IMR-90 (cell line): ENCODE data around the gene ZNF513. TPM values are rescaled to one million over a fixed set of nuclear protein-coding genes. Genes with fewer than 3 reads are reported as not detected.

ENCODE experiments used
- ATAC-seq: fragments of 200-7000 bp; cut with Tn5 transposase; 2 replicates; pipeline ENCODE4 v1.9.1; 2020; ENCODE audit warnings: low read depth, mild to moderate bottlenecking, moderate library complexity
- BruUV-seq: library from RNA; stranded (reverse); fragments of 400-500 nt; replicated peaks from 2 replicates; lab custom pipeline; 2021; lab: Mats Ljungman, UMichigan
- CTCF ChIA-PET: fragments of 300-600 bp; formaldehyde crosslinking; extraction: SDS; loops from one replicate; lab custom pipeline; 2021; ENCODE audit warnings: antibody characterized with exemption; lab: Yijun Ruan, JAX
- POLR2A ChIA-PET: fragments of 300-600 bp; sonication (Branson Sonifier 250); formaldehyde crosslinking; loops from one replicate; lab custom pipeline; 2022; ENCODE audit warnings: antibody characterized with exemption; ENCODE audit not compliant: unreplicated experiment; lab: Charles Lee
- DNase-seq: peaks from one replicate; pipeline ENCODE4 v3.0.0; 2013
- H2AFZ ChIP-seq: replicated peaks from 2 replicates; pipeline ENCODE3; 2013; ENCODE audit warnings: low read length, mild to moderate bottlenecking; ENCODE audit not compliant: poor library complexity
- H2AK5ac ChIP-seq: 2 replicates; pipeline ENCODE4 v1.6.1; 2013; ENCODE audit warnings: low read depth, low read length, inconsistent platforms
- H2AK9ac ChIP-seq: replicated peaks from 2 replicates; pipeline ENCODE3; 2013; ENCODE audit warnings: mild to moderate bottlenecking, low read depth, low read length, moderate library complexity; ENCODE audit not compliant: poor library complexity
- H2BK120ac ChIP-seq: 2 replicates; pipeline ENCODE4 v1.6.1; 2013; ENCODE audit warnings: low read depth, low read length, inconsistent platforms
- H2BK15ac ChIP-seq: 3 replicates; pipeline ENCODE4 v1.6.1; 2013; ENCODE audit warnings: low read depth, low read length, inconsistent platforms
- H2BK20ac ChIP-seq: 2 replicates; pipeline ENCODE4 v1.6.1; 2013; ENCODE audit warnings: low read depth, mild to moderate bottlenecking, inconsistent platforms, low read length, moderate library complexity
- H2BK5ac ChIP-seq: 2 replicates; pipeline ENCODE4 v1.6.1; 2013; ENCODE audit warnings: mild to moderate bottlenecking, low read depth, low read length, inconsistent platforms; ENCODE audit not compliant: poor library complexity, severe bottlenecking
- H3K14ac ChIP-seq: replicated peaks from 2 replicates; pipeline ENCODE4 v1.6.1; 2013; ENCODE audit warnings: low read depth, low read length, inconsistent platforms
- H3K18ac ChIP-seq: 2 replicates; pipeline ENCODE4 v1.6.1; 2013; ENCODE audit warnings: low read depth, low read length, control low read depth
- H3K23ac ChIP-seq: 2 replicates; pipeline ENCODE4 v1.6.1; 2013; ENCODE audit warnings: low read depth, low read length, inconsistent platforms
- H3K27ac ChIP-seq: 2 replicates; pipeline ENCODE4 v1.5.1; 2013; ENCODE audit warnings: mild to moderate bottlenecking, control low read depth, low read length; ENCODE audit not compliant: insufficient read depth
- H3K27me3 ChIP-seq: 2 replicates; pipeline ENCODE4 v1.6.1; 2013; ENCODE audit warnings: low read length; ENCODE audit not compliant: control insufficient read depth, insufficient read depth
- H3K36me3 ChIP-seq: 2 replicates; pipeline ENCODE4 v1.6.1; 2013; ENCODE audit warnings: low read length, mixed read lengths; ENCODE audit not compliant: control insufficient read depth, insufficient read depth
- H3K4ac ChIP-seq: 2 replicates; pipeline ENCODE4 v1.6.1; 2013; ENCODE audit warnings: low read depth, low read length, inconsistent platforms
- H3K4me1 ChIP-seq: 2 replicates; pipeline ENCODE4 v1.6.1; 2013; ENCODE audit warnings: low read length, mixed read lengths; ENCODE audit not compliant: control insufficient read depth, insufficient read depth
- H3K4me2 ChIP-seq: 2 replicates; pipeline ENCODE4 v1.6.1; 2013; ENCODE audit warnings: low read depth, mild to moderate bottlenecking, control low read depth, low read length, moderate library complexity
- H3K4me3 ChIP-seq: 2 replicates; pipeline ENCODE4 v1.5.1; 2013; ENCODE audit warnings: low read depth, mild to moderate bottlenecking, control low read depth, low read length, moderate library complexity; ENCODE audit not compliant: insufficient read depth
- H3K56ac ChIP-seq: 2 replicates; pipeline ENCODE4 v1.6.1; 2013; ENCODE audit warnings: low read length, inconsistent platforms; ENCODE audit not compliant: insufficient read depth; ENCODE audit errors: extremely low read depth
- H3K79me1 ChIP-seq, 2 experiments: 2 replicates each; pipeline ENCODE4 v1.6.1; 2013; ENCODE audit warnings: low read length in 2 of 2, inconsistent platforms in 1 of 2, low read depth in 1 of 2
- H3K9ac ChIP-seq: 2 replicates; pipeline ENCODE4 v1.6.1; 2013; ENCODE audit warnings: low read depth, low read length, control low read depth
- H3K9me1 ChIP-seq: 2 replicates; pipeline ENCODE4 v1.6.1; 2013; ENCODE audit warnings: low read length, inconsistent platforms; ENCODE audit not compliant: insufficient read depth
- H3K9me3 ChIP-seq: 2 replicates; pipeline ENCODE4 v1.6.1; 2013; ENCODE audit warnings: low read length; ENCODE audit not compliant: control insufficient read depth, insufficient read depth
- H4K20me1 ChIP-seq: 2 replicates; pipeline ENCODE4 v1.6.1; 2013; ENCODE audit warnings: low read length, inconsistent platforms; ENCODE audit not compliant: insufficient read depth
- H4K5ac ChIP-seq: 2 replicates; pipeline ENCODE4 v1.6.1; 2013; ENCODE audit warnings: mild to moderate bottlenecking, low read depth, low read length, control low read depth
- H4K8ac ChIP-seq, 2 experiments: 2 replicates each; pipeline ENCODE4 v1.6.1; 2013; ENCODE audit warnings: low read depth in 2 of 2, low read length in 2 of 2, control low read depth in 1 of 2, inconsistent platforms in 1 of 2
- H4K91ac ChIP-seq: 2 replicates; pipeline ENCODE4 v1.6.1; 2013; ENCODE audit warnings: low read depth, low read length, inconsistent platforms; ENCODE audit not compliant: insufficient read depth
- BHLHE40 ChIP-seq: fragments of 150-350 bp; IDR thresholded peaks from 2 replicates; pipeline ENCODE4 v1.6.1; 2016; ENCODE audit warnings: mild to moderate bottlenecking, low read depth, low read length
- CEBPB ChIP-seq: IDR thresholded peaks from 2 replicates; pipeline ENCODE4 v1.6.1; 2012; ENCODE audit warnings: low read depth, low read length, improper control_type of control experiment
- CHD1 ChIP-seq: IDR thresholded peaks from 2 replicates; pipeline ENCODE4 v1.6.1; 2012; ENCODE audit warnings: low read depth, low read length, improper control_type of control experiment
- FOS ChIP-seq: fragments of 150-350 bp; IDR thresholded peaks from 2 replicates; pipeline ENCODE4 v1.6.1; 2016; ENCODE audit warnings: low read depth, low read length
- MAFK ChIP-seq: IDR thresholded peaks from 2 replicates; pipeline ENCODE4 v1.6.1; 2012; ENCODE audit warnings: low read depth, low read length, improper control_type of control experiment
- MAZ ChIP-seq: IDR thresholded peaks from 2 replicates; pipeline ENCODE4 v1.6.1; 2012; ENCODE audit warnings: low read depth, mild to moderate bottlenecking, low read length, improper control_type of control experiment, moderate library complexity, borderline replicate concordance
- MXI1 ChIP-seq: IDR thresholded peaks from 2 replicates; pipeline ENCODE4 v1.6.1; 2012; ENCODE audit warnings: low read depth, mild to moderate bottlenecking, low read length, moderate library complexity, borderline replicate concordance
- NFE2L2 ChIP-seq: fragments of 150-350 bp; IDR thresholded peaks from 2 replicates; pipeline ENCODE4 v1.6.1; 2016; ENCODE audit warnings: low read depth, mild to moderate bottlenecking, low read length
- POLR2A ChIP-seq: IDR thresholded peaks from 2 replicates; pipeline ENCODE4 v1.6.1; 2012; ENCODE audit warnings: mild to moderate bottlenecking, low read depth, low read length
- RAD21 ChIP-seq: IDR thresholded peaks from 2 replicates; pipeline ENCODE4 v1.6.1; 2012; ENCODE audit warnings: low read length, improper control_type of control experiment
- RCOR1 ChIP-seq: IDR thresholded peaks from 2 replicates; pipeline ENCODE4 v1.6.1; 2012; ENCODE audit warnings: mild to moderate bottlenecking, low read length, improper control_type of control experiment; ENCODE audit not compliant: insufficient replicate concordance
- RFX5 ChIP-seq: IDR thresholded peaks from 2 replicates; pipeline ENCODE4 v1.8.0; 2012; ENCODE audit warnings: low read depth, mild to moderate bottlenecking, low read length, moderate library complexity
- SMC3 ChIP-seq: fragments of 150-350 bp; IDR thresholded peaks from 2 replicates; pipeline ENCODE4 v1.6.1; 2016; ENCODE audit warnings: low read depth, mild to moderate bottlenecking, antibody characterized with exemption, low read length, moderate library complexity
- WGBS, 2 experiments: methylation state at CpG; one replicate each; pipeline versions ENCODE4 v1.1.5 to v1.1.7; 2013; ENCODE audit warnings: missing lambda C conversion rate in 2 of 2; ENCODE audit not compliant: insufficient read length in 1 of 2; ENCODE audit errors: extremely low coverage in 2 of 2; 5-methylcytosine and 5-hydroxymethylcytosine counted together
- dilution Hi-C: fragments of 300-500 bp; cut with HindIII; formaldehyde crosslinking; loops from one replicate; pipeline ENCODE4 v1.14.3; 2018; ENCODE audit warnings: low sequenced_read_pairs; ENCODE audit not compliant: unreplicated experiment
- in situ Hi-C: fragments of 300-500 bp; cut with MboI; formaldehyde crosslinking; loops from 3 replicates; pipeline ENCODE4 v1.14.3; 2019; ENCODE audit warnings: low sequenced_read_pairs, inconsistent platforms, mixed read lengths
- intact Hi-C: fragments of 100-400 bp; cut with micrococcal nuclease; formaldehyde crosslinking; loops from 2 replicates; pipeline ENCODE4 v1.10.0; 2022
- polyA plus RNA-seq, 3 experiments: library from polyadenylated mRNA; depleted of rRNA; stranded (reverse); fragments of >200 nt; gene quantifications; 2 replicates each; pipeline ENCODE4 v1.2.3, GENCODE V29; 2012; ENCODE audit warnings: low replicate concordance in 1 of 3
- total RNA-seq: library from RNA; depleted of rRNA; stranded (reverse); fragments of >200 nt; gene quantifications from 2 replicates; pipeline ENCODE4 v1.2.3, GENCODE V29; 2012
- TF ChIP-seq, protein P1 (sequence below): conservative IDR thresholded peaks from 2 replicates; pipeline ENCODE4 v1.5.1; 2012; ENCODE audit warnings: mild to moderate bottlenecking, low read depth, low read length, improper control_type of control experiment
- TF ChIP-seq, protein P2 (sequence below): fragments of 150-350 bp; IDR thresholded peaks from 2 replicates; pipeline ENCODE4 v1.6.1; 2017; ENCODE audit warnings: mild to moderate bottlenecking, antibody characterized with exemption, low read length, low read depth
- TF ChIP-seq, protein P3 (sequence below): fragments of 150-350 bp; IDR thresholded peaks from 2 replicates; pipeline ENCODE4 v1.6.1; 2016; ENCODE audit warnings: low read depth, mild to moderate bottlenecking, low read length, moderate library complexity, borderline replicate concordance

Gene ZNF513
- total and polyA plus RNA-seq, 2 of the 4 experiments (the other 2 are of a cell fraction): 3.4 to 23.7 TPM

DNA sequence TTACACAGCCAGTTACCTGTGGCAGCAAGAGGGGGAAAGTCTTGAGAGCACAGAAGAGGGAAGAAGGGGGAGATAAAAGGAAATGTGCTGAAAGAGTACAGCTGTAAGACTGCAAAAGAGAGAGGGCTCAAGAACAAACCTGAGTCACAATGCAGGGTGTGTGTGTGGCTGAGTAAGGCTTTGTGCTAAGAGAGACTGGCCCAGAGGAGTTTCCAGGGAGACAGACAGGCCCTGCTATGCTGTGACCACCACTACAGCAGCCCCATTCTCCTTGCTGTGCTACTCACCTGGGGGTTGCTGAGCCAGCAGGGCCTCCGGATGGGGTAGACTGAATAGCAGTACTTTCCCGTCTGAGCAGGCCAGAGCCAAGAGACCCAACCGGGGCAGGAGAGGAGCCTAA is 45.2 kb downstream of the ZNF513 start:
- ATAC-seq (no peak), DNase-seq (no peak)
- no peak overlapping the region for H2AK9ac ChIP-seq
- no peak overlapping the region for H3K18ac ChIP-seq
- H2BK15ac ChIP-seq: no peak overlapping the region
- no peak overlapping the region for H4K5ac ChIP-seq
- H2BK5ac ChIP-seq: no peak overlapping the region
- H2AFZ ChIP-seq: no peak overlapping the region
- intact Hi-C loops: no loop called here
- H3K27me3 ChIP-seq: no peaks in the 10 kb centered on the region
- H3K4me3 ChIP-seq: no peak overlapping the region
- dilution Hi-C loops: no loop called here
- H3K27ac ChIP-seq: no peak overlapping the region
- WGBS, 2 experiments: 100% methylated on average over 1 of the region's 3 CpGs; no CpG with 5 or more reads in 1 of the 2 experiments
- H3K9me3 ChIP-seq: no peaks in the 10 kb centered on the region
- no peak overlapping the region for H4K8ac ChIP-seq
- no peak overlapping the region for H3K4ac ChIP-seq
- H3K23ac ChIP-seq: no peak overlapping the region
- H3K4me1 ChIP-seq: no peaks in the 10 kb centered on the region
- no peak overlapping the region for H2BK120ac ChIP-seq
- no peak overlapping the region for H2BK20ac ChIP-seq
- H4K20me1 ChIP-seq: no peaks in the 10 kb centered on the region
- no peak overlapping the region for H3K56ac ChIP-seq
- TF ChIP-seq SMC3 (no peak), RFX5 (no peak), FOS (no peak), MAZ (no peak), RCOR1 (no peak), CHD1 (no peak), RAD21 (no peak), MXI1 (no peak), CEBPB (no peak), MAFK (no peak), NFE2L2 (no peak), BHLHE40 (no peak), POLR2A (no peak)
- TF ChIP-seq, protein P1, sequence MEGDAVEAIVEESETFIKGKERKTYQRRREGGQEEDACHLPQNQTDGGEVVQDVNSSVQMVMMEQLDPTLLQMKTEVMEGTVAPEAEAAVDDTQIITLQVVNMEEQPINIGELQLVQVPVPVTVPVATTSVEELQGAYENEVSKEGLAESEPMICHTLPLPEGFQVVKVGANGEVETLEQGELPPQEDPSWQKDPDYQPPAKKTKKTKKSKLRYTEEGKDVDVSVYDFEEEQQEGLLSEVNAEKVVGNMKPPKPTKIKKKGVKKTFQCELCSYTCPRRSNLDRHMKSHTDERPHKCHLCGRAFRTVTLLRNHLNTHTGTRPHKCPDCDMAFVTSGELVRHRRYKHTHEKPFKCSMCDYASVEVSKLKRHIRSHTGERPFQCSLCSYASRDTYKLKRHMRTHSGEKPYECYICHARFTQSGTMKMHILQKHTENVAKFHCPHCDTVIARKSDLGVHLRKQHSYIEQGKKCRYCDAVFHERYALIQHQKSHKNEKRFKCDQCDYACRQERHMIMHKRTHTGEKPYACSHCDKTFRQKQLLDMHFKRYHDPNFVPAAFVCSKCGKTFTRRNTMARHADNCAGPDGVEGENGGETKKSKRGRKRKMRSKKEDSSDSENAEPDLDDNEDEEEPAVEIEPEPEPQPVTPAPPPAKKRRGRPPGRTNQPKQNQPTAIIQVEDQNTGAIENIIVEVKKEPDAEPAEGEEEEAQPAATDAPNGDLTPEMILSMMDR: no peak
- TF ChIP-seq, protein P2, sequence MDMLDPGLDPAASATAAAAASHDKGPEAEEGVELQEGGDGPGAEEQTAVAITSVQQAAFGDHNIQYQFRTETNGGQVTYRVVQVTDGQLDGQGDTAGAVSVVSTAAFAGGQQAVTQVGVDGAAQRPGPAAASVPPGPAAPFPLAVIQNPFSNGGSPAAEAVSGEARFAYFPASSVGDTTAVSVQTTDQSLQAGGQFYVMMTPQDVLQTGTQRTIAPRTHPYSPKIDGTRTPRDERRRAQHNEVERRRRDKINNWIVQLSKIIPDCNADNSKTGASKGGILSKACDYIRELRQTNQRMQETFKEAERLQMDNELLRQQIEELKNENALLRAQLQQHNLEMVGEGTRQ: no peak
- TF ChIP-seq, protein P3, sequence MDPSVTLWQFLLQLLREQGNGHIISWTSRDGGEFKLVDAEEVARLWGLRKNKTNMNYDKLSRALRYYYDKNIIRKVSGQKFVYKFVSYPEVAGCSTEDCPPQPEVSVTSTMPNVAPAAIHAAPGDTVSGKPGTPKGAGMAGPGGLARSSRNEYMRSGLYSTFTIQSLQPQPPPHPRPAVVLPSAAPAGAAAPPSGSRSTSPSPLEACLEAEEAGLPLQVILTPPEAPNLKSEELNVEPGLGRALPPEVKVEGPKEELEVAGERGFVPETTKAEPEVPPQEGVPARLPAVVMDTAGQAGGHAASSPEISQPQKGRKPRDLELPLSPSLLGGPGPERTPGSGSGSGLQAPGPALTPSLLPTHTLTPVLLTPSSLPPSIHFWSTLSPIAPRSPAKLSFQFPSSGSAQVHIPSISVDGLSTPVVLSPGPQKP: no peak
- ChIA-PET POLR2A (no interaction called here), CTCF (no interaction called here)
- H3K36me3 ChIP-seq: peaks cover 41% of the 10 kb centered on the region
- H3K79me1 ChIP-seq: peaks cover 0 to 3% of the 10 kb centered on the region in 2 experiments; a peak in 1 of 4 replicates
- no peak overlapping the region for H3K9ac ChIP-seq
- H3K4me2 ChIP-seq: no peak overlapping the region
- no peak overlapping the region for H3K14ac ChIP-seq
- no TSS peak for BruUV-seq
- no peak overlapping the region for H2AK5ac ChIP-seq
- in situ Hi-C loops: no loop called here
- no peaks in the 10 kb centered on the region for H3K9me1 ChIP-seq
- H4K91ac ChIP-seq: no peak overlapping the region
